Peyer's patch (tissue), 4 donors: ENCODE measurements around the gene B3GAT1. TPM values are rescaled to one million over a fixed set of nuclear protein-coding genes. Genes with fewer than 3 reads are reported as not detected.

Source experiments
- DNase-seq, 3 donors: peaks; one replicate each; pipeline ENCODE4 v3.0.0-alpha.2; 2017 to 2019
- H3K27ac ChIP-seq, 4 donors: fragments of 200-600 bp; sonication (generic); one replicate each; pipeline ENCODE4 v1.5.1; 2016 to 2019
- H3K27me3 ChIP-seq, 2 donors: fragments of 200-600 bp; sonication (generic); one replicate each; pipeline ENCODE4 v1.5.1; 2019
- H3K36me3 ChIP-seq, 3 donors: fragments of 200-600 bp; sonication (generic); one replicate each; pipeline ENCODE4 v1.5.1; 2016 to 2019
- H3K4me1 ChIP-seq, 4 donors: fragments of 200-600 bp; sonication (generic); one replicate each; pipeline ENCODE4 v1.5.1; 2016 to 2019
- H3K4me3 ChIP-seq, 4 donors: fragments of 200-600 bp; sonication (generic); 1 replicate in 3 of 4; 2 replicates in 1 of 4; pipeline ENCODE4 v1.5.1; 2016 to 2019; ENCODE audit warnings: mild to moderate bottlenecking in 1 of 4
- H3K9me3 ChIP-seq, 4 donors: fragments of 200-600 bp; sonication (generic); one replicate each; pipeline ENCODE4 v1.5.1; 2016 to 2019; ENCODE audit warnings: mild to moderate bottlenecking in 1 of 4
- POLR2A ChIP-seq, 2 donors: fragments of 450-650 bp; IDR thresholded peaks; one replicate each; pipeline ENCODE4 v1.5.1; 2017; ENCODE audit warnings: antibody characterized with exemption in 2 of 2, mild to moderate bottlenecking in 2 of 2, moderate library complexity in 2 of 2
- total RNA-seq, 4 donors: library from RNA; depleted of rRNA; stranded (reverse); fragments of >200 nt; gene quantifications; one replicate each; pipeline ENCODE4 v1.1.0, GENCODE V29; 2016
- TF ChIP-seq, protein P1 (sequence below), 6 experiments: fragments of 450-650 bp in 4 of 6; fragments of 200-600 bp in 2 of 6; sonication (generic) in 1 of 6; IDR thresholded peaks; one replicate each; pipeline ENCODE4 v1.5.1; 2017 to 2019; ENCODE audit warnings: antibody characterized with exemption in 6 of 6, mild to moderate bottlenecking in 3 of 6, moderate library complexity in 1 of 6

B3GAT1 gene
- total RNA-seq, 4 donors from 2014 or later, result 0.35 to 3.3 (median 0.54) TPM; not detected in 1

DNA sequence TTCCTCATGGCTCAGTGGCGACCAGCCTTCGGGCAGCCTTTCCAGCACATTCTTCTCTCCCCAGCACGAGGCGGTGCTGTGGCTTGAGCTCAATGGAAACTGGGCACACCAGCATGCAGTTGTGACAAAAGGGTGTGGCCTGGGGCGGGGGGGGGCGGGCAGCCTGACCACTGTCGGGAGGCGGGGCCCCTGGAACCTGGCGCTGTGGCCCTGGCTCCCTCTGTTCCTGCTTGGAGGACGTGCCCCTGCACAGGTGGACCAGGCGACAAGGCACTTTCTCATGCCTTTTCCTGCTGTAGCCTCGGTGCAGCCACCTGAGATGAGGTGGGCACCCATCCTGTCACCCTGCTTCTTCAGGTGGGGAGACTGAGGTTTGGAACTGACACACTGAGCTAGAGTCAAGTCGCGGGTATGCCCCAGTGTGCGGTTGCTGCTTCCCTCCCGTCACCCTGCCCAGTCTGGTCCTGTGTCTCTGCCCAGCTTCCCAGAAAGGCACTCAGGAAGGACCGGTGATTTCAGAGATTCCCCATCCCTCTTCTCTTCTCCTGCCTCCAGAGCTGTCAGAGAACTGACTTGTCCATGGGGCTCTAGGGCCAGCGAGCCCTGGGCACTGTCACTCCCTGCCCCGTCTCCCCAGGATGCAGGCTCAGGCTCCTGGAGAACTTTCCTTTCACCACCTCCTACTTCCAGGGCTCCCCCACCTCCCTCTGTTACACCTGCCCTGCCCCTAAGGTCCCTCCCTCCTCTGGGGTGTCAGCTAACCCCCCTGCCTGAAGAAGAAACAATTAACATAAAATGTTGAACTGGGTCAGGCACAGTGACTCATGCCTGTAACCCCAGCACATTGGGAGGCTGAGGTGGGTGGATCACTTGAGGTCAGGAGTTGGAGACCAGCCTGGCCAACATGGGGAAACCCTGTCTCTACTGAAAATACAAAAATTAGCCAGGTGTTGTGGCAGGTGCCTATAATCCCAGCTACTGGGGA, 9.9 kb downstream of the B3GAT1 start:
- no peaks in the 10 kb centered on the region for H3K9me3 ChIP-seq
- H3K36me3 ChIP-seq, result no peaks in the 10 kb centered on the region
- H3K4me1 ChIP-seq, result no peaks in the 10 kb centered on the region
- TF ChIP-seq, protein P1, sequence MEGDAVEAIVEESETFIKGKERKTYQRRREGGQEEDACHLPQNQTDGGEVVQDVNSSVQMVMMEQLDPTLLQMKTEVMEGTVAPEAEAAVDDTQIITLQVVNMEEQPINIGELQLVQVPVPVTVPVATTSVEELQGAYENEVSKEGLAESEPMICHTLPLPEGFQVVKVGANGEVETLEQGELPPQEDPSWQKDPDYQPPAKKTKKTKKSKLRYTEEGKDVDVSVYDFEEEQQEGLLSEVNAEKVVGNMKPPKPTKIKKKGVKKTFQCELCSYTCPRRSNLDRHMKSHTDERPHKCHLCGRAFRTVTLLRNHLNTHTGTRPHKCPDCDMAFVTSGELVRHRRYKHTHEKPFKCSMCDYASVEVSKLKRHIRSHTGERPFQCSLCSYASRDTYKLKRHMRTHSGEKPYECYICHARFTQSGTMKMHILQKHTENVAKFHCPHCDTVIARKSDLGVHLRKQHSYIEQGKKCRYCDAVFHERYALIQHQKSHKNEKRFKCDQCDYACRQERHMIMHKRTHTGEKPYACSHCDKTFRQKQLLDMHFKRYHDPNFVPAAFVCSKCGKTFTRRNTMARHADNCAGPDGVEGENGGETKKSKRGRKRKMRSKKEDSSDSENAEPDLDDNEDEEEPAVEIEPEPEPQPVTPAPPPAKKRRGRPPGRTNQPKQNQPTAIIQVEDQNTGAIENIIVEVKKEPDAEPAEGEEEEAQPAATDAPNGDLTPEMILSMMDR (IDR thresholded peaks at IDR 0.05), result no peak
- no peak for TF ChIP-seq POLR2A (IDR thresholded peaks at IDR 0.05)
- no peak overlapping the region for H3K4me3 ChIP-seq
- no peak for DNase-seq
- no peak overlapping the region for H3K27ac ChIP-seq
- no peaks in the 10 kb centered on the region for H3K27me3 ChIP-seq

- Histone ChIP-seq H3K36me3 (no peaks in the 10 kb centered on the region), H3K9me3 (no peaks in the 10 kb centered on the region), H3K4me1 (no peaks in the 10 kb centered on the region), H3K27me3 (no peaks in the 10 kb centered on the region), H3K27ac (no peak overlapping the region), H3K4me3 (no peak overlapping the region)
- DNase-seq, result no peak
- no peak for TF ChIP-seq POLR2A (IDR thresholded peaks at IDR 0.05)
- TF ChIP-seq, protein P1 (IDR thresholded peaks at IDR 0.05), result no peak
Measured at GRCh38 chr11:134399996-134400395, 12.0 kb downstream of the B3GAT1 start.

DNA sequence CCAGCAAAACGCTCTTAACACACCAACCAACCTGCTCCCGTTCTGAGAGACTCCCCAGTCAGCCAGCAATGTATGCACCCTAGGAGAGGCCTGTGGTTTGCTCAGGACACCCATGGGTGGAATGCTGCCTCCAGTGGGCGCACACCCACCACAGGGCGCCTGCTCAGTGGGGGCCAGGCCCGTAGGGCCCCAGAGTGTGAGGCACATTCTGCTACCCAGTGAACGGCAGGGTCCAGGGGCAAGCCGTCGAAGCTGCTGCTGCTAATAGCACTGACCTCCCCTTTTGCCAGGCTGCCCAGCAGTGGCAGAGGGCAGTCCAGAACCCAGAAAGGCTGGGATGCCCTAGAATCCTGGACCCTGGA, 12.8 kb downstream of the B3GAT1 start:
- no peak overlapping the region for H3K4me3 ChIP-seq
- H3K36me3 ChIP-seq, result no peaks in the 10 kb centered on the region
- TF ChIP-seq POLR2A (IDR thresholded peaks at IDR 0.05), result no peak
- TF ChIP-seq, protein P1 (IDR thresholded peaks at IDR 0.05), result no peak

DNA sequence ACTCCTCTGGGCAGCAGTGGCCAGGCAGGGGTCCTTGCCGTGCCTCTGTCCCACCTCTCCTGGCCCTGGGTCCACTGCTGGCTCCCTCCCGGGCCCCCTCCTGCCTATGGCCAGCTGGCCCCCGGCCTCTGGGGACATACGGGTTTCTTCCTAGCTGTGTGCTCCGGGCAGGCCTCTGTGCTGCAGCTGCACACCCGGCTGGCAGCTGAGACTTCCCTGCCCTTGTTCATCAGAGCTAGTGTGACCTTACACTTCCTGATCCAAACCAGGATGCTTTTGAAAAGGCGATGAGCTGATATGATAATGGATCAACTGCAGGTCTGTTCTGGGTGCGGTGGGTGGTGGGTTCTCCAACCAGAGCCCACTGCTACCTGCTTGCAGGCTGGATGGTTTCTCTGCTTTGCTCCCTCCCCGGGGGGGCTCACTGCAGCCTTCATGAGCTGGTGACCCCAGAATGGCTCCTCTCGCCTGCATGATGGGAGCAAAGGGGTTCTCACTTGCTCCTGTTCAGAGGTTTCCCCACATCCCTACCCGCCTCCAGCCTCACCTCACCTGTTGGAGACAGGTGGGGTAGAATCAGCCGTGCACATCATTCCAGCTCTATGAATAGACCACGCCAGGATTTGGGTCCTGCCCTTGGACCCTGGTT, 13.3 kb downstream of the B3GAT1 start:
- H3K36me3 ChIP-seq, result no peaks in the 10 kb centered on the region
- TF ChIP-seq POLR2A (IDR thresholded peaks at IDR 0.05), result no peak
- TF ChIP-seq, protein P1 (IDR thresholded peaks at IDR 0.05), result no peak
- no peaks in the 10 kb centered on the region for H3K4me1 ChIP-seq
- no peak overlapping the region for H3K4me3 ChIP-seq
- no peak overlapping the region for H3K27ac ChIP-seq
- H3K27me3 ChIP-seq, result no peaks in the 10 kb centered on the region
- DNase-seq, result no peak
- no peaks in the 10 kb centered on the region for H3K9me3 ChIP-seq

More for the DNA sequence above, 12.8 kb downstream of the B3GAT1 start:
- Histone ChIP-seq H3K4me1 (no peaks in the 10 kb centered on the region), H3K9me3 (no peaks in the 10 kb centered on the region), H3K27me3 (no peaks in the 10 kb centered on the region), H3K27ac (no peak overlapping the region)
- DNase-seq, result no peak

DNA sequence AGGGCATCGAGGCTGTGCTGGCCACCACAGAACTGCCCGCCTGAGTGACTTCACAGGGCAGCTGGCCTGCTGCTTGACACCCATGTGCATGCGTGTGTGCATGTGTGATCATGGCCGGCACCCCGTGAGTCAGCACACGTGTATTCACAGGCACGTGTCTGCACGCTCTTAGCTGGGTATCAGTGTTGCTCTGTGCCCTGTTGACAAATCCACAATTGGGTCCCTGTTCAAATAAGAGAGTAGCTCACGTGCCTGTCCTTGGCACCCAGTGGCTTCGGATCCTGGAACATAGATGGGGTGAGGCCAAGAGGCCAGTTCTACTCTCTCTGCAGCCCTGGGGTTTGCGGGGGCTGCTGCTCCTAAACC, 14.0 kb downstream of the B3GAT1 start:
- TF ChIP-seq POLR2A (IDR thresholded peaks at IDR 0.05), result no peak
- TF ChIP-seq, protein P1 (IDR thresholded peaks at IDR 0.05), result no peak
- DNase-seq, result no peak
- no peaks in the 10 kb centered on the region for H3K9me3 ChIP-seq

More for the DNA sequence above, 14.0 kb downstream of the B3GAT1 start:
- H3K36me3 ChIP-seq, result no peaks in the 10 kb centered on the region
- H3K4me3 ChIP-seq, result no peak overlapping the region
- H3K27me3 ChIP-seq, result no peaks in the 10 kb centered on the region
- no peak overlapping the region for H3K27ac ChIP-seq
- H3K4me1 ChIP-seq, result no peaks in the 10 kb centered on the region
